Measurements from ENCODE around the gene WDR31.
"Not testable (repeated sequence)": the region's sequence is repeated elsewhere in the genome, so short reads cannot be mapped to it uniquely, and the experiment has no call there.

- not testable (repeated sequence) for TF ChIP-seq POLR2A (IDR thresholded peaks at IDR 0.05)
- TF ChIP-seq, protein P1, sequence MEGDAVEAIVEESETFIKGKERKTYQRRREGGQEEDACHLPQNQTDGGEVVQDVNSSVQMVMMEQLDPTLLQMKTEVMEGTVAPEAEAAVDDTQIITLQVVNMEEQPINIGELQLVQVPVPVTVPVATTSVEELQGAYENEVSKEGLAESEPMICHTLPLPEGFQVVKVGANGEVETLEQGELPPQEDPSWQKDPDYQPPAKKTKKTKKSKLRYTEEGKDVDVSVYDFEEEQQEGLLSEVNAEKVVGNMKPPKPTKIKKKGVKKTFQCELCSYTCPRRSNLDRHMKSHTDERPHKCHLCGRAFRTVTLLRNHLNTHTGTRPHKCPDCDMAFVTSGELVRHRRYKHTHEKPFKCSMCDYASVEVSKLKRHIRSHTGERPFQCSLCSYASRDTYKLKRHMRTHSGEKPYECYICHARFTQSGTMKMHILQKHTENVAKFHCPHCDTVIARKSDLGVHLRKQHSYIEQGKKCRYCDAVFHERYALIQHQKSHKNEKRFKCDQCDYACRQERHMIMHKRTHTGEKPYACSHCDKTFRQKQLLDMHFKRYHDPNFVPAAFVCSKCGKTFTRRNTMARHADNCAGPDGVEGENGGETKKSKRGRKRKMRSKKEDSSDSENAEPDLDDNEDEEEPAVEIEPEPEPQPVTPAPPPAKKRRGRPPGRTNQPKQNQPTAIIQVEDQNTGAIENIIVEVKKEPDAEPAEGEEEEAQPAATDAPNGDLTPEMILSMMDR (IDR thresholded peaks at IDR 0.05) = not testable (repeated sequence)
Observed at GRCh38 chr9:113381441-113381840, 41.4 kb upstream of the WDR31 start.
